ENCODE results near the gene CHMP6.

DNA sequence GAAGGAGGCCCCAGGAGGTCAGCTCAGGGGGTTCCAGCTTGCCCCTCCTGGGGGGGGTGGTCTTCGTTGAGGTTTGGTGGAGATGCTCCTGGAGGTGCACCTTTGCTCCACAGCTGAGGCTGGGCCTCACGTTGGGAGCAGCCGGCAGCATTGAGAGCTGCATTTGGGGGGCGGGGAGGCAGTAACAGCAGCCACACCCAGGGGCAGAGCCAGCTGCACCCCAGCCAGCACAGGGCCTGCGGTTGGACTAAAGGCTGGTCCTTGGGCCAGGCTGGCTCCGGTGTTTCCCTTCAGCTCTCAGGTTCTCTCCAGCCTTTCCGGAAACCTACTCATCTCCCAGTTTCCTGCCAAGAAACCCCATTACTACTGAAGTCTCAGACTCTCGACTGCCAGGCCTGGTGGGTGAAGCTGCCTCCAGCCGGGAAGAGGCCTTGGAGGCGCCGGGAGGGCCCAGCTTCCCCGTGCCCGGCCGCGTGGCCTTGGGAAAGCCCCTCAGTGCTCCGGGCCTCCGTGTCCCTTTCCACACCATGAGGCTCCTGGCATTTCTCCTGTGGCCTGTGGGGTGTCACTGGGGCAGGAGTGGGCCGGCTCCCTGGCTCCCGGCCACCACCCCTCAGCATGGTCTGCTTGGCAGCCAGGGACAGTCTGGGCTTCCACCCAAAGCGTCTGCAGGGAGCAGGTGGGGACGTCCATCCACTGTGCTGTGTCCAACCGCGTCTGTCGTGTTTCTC, 29.3 kb downstream of the CHMP6 start:
- TF ChIP-seq, protein P1, sequence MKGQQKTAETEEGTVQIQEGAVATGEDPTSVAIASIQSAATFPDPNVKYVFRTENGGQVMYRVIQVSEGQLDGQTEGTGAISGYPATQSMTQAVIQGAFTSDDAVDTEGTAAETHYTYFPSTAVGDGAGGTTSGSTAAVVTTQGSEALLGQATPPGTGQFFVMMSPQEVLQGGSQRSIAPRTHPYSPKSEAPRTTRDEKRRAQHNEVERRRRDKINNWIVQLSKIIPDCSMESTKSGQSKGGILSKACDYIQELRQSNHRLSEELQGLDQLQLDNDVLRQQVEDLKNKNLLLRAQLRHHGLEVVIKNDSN (CRISPR knock-in tag; IDR thresholded peaks at IDR 0.05), result no peak
- TF ChIP-seq, protein P2, sequence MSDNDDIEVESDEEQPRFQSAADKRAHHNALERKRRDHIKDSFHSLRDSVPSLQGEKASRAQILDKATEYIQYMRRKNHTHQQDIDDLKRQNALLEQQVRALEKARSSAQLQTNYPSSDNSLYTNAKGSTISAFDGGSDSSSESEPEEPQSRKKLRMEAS (CRISPR knock-in tag; IDR thresholded peaks at IDR 0.05), result no peak
- TF ChIP-seq, protein P3, sequence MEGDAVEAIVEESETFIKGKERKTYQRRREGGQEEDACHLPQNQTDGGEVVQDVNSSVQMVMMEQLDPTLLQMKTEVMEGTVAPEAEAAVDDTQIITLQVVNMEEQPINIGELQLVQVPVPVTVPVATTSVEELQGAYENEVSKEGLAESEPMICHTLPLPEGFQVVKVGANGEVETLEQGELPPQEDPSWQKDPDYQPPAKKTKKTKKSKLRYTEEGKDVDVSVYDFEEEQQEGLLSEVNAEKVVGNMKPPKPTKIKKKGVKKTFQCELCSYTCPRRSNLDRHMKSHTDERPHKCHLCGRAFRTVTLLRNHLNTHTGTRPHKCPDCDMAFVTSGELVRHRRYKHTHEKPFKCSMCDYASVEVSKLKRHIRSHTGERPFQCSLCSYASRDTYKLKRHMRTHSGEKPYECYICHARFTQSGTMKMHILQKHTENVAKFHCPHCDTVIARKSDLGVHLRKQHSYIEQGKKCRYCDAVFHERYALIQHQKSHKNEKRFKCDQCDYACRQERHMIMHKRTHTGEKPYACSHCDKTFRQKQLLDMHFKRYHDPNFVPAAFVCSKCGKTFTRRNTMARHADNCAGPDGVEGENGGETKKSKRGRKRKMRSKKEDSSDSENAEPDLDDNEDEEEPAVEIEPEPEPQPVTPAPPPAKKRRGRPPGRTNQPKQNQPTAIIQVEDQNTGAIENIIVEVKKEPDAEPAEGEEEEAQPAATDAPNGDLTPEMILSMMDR (IDR thresholded peaks at IDR 0.05), result no peak
- TF ChIP-seq, protein P4, sequence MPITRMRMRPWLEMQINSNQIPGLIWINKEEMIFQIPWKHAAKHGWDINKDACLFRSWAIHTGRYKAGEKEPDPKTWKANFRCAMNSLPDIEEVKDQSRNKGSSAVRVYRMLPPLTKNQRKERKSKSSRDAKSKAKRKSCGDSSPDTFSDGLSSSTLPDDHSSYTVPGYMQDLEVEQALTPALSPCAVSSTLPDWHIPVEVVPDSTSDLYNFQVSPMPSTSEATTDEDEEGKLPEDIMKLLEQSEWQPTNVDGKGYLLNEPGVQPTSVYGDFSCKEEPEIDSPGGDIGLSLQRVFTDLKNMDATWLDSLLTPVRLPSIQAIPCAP (CRISPR knock-in tag; IDR thresholded peaks at IDR 0.05), result no peak
- TF ChIP-seq, protein P5, sequence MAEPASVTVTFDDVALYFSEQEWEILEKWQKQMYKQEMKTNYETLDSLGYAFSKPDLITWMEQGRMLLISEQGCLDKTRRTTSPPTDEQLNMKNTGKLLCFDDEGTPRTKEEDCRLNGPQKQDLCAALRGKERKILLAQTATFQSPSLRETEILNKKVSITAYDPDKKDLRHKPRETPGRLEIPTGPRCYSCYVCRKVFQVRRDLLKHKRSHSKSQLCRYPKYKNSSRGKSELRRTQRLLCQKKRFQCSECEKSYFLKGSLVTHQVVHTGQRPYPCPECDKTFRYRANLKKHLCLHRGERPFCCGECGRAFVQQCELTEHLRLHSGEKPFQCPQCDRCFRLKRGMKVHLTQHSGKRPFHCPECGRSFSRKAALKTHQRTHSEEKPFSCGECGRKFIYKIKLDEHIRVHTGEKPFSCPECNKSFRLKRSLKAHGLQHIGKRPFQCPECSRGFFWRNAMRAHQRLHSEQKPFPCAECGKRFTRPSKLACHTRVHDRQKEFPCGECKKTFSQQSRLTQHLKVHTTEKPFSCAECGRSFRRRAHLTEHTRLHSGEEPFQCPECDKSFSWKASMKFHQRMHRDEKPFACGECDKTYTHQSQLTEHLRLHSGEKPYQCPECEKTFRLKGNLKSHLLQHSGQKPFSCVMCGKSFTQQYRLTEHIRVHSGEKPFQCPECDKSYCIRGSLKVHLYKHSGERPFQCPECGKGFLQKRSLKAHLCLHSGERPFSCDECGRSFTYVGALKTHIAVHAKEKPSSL (CRISPR knock-in tag; conservative IDR thresholded peaks at IDR 0.05), result no peak

Data from WTC11 (cell line).